NOMO-1 (cell line): ENCODE results near the gene GRIN1.
A peak's percentile ranks its signal among the peaks of the same experiment; 100 is the strongest.
"Not testable (repeated sequence)": the region's sequence is repeated elsewhere in the genome, so short reads cannot be mapped to it uniquely, and the experiment has no call there.

ENCODE experiments used
- DNase-seq, 2 experiments: peaks; one replicate each; lab custom pipeline; 2025; ENCODE audit not compliant: unreplicated experiment in 2 of 2; lab: John Stamatoyannopoulos, UW

GRIN1 gene

GRCh38 chr9:137127301-137128157 is 11.4 kb upstream of the GRIN1 start:
- DNase-seq, result peak; percentile 82 to 85

- no peak for DNase-seq
Measured at GRCh38 chr9:137128158-137128861, 10.6 kb upstream of the GRIN1 start.

- DNase-seq, result no peak
Measured at GRCh38 chr9:137128862-137129455, 10.0 kb upstream of the GRIN1 start.

GRCh38 chr9:137129456-137130175 is 9.3 kb upstream of the GRIN1 start:
- DNase-seq, result peak; percentile 94 to 96

GRCh38 chr9:137130176-137130755 is 8.7 kb upstream of the GRIN1 start:
- DNase-seq, result no peak

GRCh38 chr9:137134191-137134590 is 4.8 kb upstream of the GRIN1 start:
- DNase-seq, result no peak

GRCh38 chr9:137135154-137135553 is 3.8 kb upstream of the GRIN1 start:
- not testable (repeated sequence) for DNase-seq

GRCh38 chr9:137136261-137136880 is 2.6 kb upstream of the GRIN1 start:
- DNase-seq, result no peak

GRCh38 chr9:137136881-137137607 is 1.9 kb upstream of the GRIN1 start:
- no peak for DNase-seq

- DNase-seq, result no peak
Measured at GRCh38 chr9:137138058-137138721, 764 bp upstream of the GRIN1 start.

- DNase-seq, result no peak
Measured at GRCh38 chr9:137139468-137140150, 655 bp downstream of the GRIN1 start.

GRCh38 chr9:137140151-137141012 is 1.4 kb downstream of the GRIN1 start:
- no peak for DNase-seq

GRCh38 chr9:137141050-137141810 is 2.3 kb downstream of the GRIN1 start:
- no peak for DNase-seq

- no peak for DNase-seq
Measured at GRCh38 chr9:137141976-137142936, 3.3 kb downstream of the GRIN1 start.

GRCh38 chr9:137143459-137143858 is 4.5 kb downstream of the GRIN1 start:
- no peak for DNase-seq
